Astrocyte of the cerebellum (primary cell): ENCODE data around the gene HSF4.

ENCODE experiments used
- DNase-seq: peaks from one replicate; pipeline ENCODE4 v3.0.0-alpha.2; 2011; ENCODE audit warnings: low read depth
- H3K4me3 ChIP-seq: 2 replicates; pipeline ENCODE4 v1.5.1; 2011; ENCODE audit warnings: mild to moderate bottlenecking, low read depth, low read length, moderate library complexity
- CTCF ChIP-seq: IDR thresholded peaks from 2 replicates; pipeline ENCODE4 v1.5.1; 2012; ENCODE audit warnings: low read length, low read depth, moderate library complexity, mild to moderate bottlenecking; ENCODE audit errors: missing control alignments
- in situ Hi-C: cut with HindIII; loops from 2 replicates; pipeline ENCODE4 v1.10.0; 2017; ENCODE audit warnings: low sequenced_read_pairs

The HSF4 gene

GRCh38 chr16:67199808-67200198 lies 35.3 kb downstream of the HSF4 start:
- DNase-seq, result no peak
- in situ Hi-C loops, result no loop called here
- H3K4me3 ChIP-seq, result no peak overlapping the region
- no peak for TF ChIP-seq CTCF

GRCh38 chr16:67200491-67200890 lies 35.9 kb downstream of the HSF4 start:
- TF ChIP-seq CTCF, result no peak
- H3K4me3 ChIP-seq, result no peak overlapping the region
- in situ Hi-C loops, result no loop called here
- no peak for DNase-seq

- H3K4me3 ChIP-seq, result no peak overlapping the region
- no peak for DNase-seq
- no peak for TF ChIP-seq CTCF
- in situ Hi-C loops, result no loop called here
Observed at GRCh38 chr16:67201411-67202345, 37.1 kb downstream of the HSF4 start.

- in situ Hi-C loops, result no loop called here
- H3K4me3 ChIP-seq, result no peak overlapping the region
- DNase-seq, result no peak
- no peak for TF ChIP-seq CTCF
Observed at GRCh38 chr16:67202426-67202825, 37.9 kb downstream of the HSF4 start.

GRCh38 chr16:67202956-67203493 lies 38.5 kb downstream of the HSF4 start:
- in situ Hi-C loops, result no loop called here
- DNase-seq, result no peak
- TF ChIP-seq CTCF, result no peak
- H3K4me3 ChIP-seq, result no peak overlapping the region

GRCh38 chr16:67204076-67204475 lies 39.5 kb downstream of the HSF4 start:
- H3K4me3 ChIP-seq, result no peak overlapping the region
- in situ Hi-C loops, result no loop called here
- DNase-seq, result no peak
- TF ChIP-seq CTCF, result no peak
